Cardiac muscle cell (in vitro differentiated cells and primary cell): ENCODE results near the gene CDKL4. TPM values are rescaled to one million over a fixed set of nuclear protein-coding genes. Genes with fewer than 3 reads are reported as not detected.

Source experiments
- DNase-seq, 2 donors: peaks; one replicate each; pipeline versions ENCODE4 v3.0.0 to v3.0.0-alpha.2; 2010 to 2017; ENCODE audit warnings: low read depth in 1 of 2, low spot score in 1 of 2
- H3K27ac ChIP-seq: fragments of 200-600 bp; sonication (generic); 2 replicates; pipeline ENCODE4 v1.5.1; 2016
- H3K27me3 ChIP-seq: fragments of 200-600 bp; sonication (generic); 2 replicates; pipeline ENCODE4 v1.6.0; 2016; ENCODE audit warnings: control low read depth
- H3K36me3 ChIP-seq: fragments of 200-600 bp; sonication (generic); 2 replicates; pipeline ENCODE4 v1.5.1; 2016; ENCODE audit warnings: control low read depth
- H3K4me1 ChIP-seq: fragments of 200-600 bp; sonication (generic); 2 replicates; pipeline ENCODE4 v1.8.1; 2017; ENCODE audit warnings: low read depth, mild to moderate bottlenecking, mixed run types
- H3K4me3 ChIP-seq: fragments of 200-600 bp; sonication (generic); 2 replicates; pipeline ENCODE4 v1.5.1; 2016; ENCODE audit warnings: mild to moderate bottlenecking
- H3K9me3 ChIP-seq: fragments of 200-600 bp; sonication (generic); 2 replicates; pipeline ENCODE4 v1.5.1; 2017; ENCODE audit warnings: low read depth, mild to moderate bottlenecking, control low read depth
- polyA plus RNA-seq: library from polyadenylated mRNA; unstranded; fragments of >200 nt; fragmentation: Nextera tagmentation; extraction: Ambion mirVana; gene quantifications from 2 replicates; pipeline ENCODE4 v1.2.1, GENCODE V29; 2016
- total RNA-seq: library from RNA; depleted of rRNA; stranded (reverse); fragments of >200 nt; gene quantifications from 2 replicates; pipeline ENCODE4 v1.2.3, GENCODE V29; 2016
- TF ChIP-seq, protein P1 (sequence below): IDR thresholded peaks from 2 replicates; pipeline ENCODE4 v1.5.1; 2012; ENCODE audit warnings: low read depth, mild to moderate bottlenecking, low read length

CDKL4 gene
- total and polyA plus RNA-seq, 2 experiments from 2014 or later = 0.66 TPM; not detected in 1

DNA sequence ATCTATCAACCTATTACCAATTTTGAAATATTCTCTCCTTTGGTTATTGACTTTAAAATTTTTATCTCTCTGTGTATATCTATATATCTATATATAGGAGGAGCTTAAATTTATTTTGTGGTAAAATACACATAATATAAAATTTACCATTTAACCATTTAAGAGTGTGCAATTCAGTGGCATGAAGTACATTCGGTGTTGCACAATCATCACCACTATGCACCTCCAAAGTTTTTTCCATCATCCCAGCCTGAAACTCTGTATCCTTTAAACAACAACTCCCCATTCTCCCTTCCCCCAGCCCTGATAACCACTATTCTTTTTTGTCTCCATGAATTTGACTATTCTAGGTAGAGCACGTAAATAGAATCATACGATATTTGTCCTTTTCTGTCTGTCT is 49.1 kb downstream of the CDKL4 start:
- no peak for DNase-seq
- no peaks in the 10 kb centered on the region for H3K4me1 ChIP-seq
- no peaks in the 10 kb centered on the region for H3K36me3 ChIP-seq
- H3K27ac ChIP-seq = no peak overlapping the region
- H3K27me3 ChIP-seq = no peaks in the 10 kb centered on the region
- no peak overlapping the region for H3K4me3 ChIP-seq
- TF ChIP-seq, protein P1, sequence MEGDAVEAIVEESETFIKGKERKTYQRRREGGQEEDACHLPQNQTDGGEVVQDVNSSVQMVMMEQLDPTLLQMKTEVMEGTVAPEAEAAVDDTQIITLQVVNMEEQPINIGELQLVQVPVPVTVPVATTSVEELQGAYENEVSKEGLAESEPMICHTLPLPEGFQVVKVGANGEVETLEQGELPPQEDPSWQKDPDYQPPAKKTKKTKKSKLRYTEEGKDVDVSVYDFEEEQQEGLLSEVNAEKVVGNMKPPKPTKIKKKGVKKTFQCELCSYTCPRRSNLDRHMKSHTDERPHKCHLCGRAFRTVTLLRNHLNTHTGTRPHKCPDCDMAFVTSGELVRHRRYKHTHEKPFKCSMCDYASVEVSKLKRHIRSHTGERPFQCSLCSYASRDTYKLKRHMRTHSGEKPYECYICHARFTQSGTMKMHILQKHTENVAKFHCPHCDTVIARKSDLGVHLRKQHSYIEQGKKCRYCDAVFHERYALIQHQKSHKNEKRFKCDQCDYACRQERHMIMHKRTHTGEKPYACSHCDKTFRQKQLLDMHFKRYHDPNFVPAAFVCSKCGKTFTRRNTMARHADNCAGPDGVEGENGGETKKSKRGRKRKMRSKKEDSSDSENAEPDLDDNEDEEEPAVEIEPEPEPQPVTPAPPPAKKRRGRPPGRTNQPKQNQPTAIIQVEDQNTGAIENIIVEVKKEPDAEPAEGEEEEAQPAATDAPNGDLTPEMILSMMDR = no peak
- H3K9me3 ChIP-seq = no peaks in the 10 kb centered on the region

DNA sequence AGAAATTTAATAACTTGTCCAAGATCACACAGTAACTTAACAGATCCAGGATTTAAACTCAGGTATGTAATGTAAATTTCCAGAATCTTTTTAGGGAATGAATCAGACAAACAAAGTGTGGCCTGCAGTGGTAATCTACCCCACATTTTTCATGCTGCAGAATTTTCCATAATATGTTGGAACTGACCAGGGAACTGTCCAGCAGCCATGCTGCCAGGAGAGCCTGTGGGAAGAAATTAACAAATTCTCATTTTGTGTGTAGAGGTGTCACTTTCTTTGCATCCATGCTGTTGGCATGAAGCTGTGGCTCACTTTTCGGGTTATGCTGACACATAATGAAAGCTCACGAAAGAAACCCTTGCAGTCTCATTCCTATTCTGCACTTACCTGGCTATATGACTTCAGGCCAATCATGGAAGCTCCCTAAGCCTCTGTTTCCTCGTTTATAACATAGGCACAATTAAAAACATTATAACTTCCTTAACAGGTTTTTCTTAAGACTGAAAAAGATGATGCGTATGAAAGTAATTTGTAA is 54.7 kb downstream of the CDKL4 start:
- Histone ChIP-seq H3K4me3 (no peak overlapping the region), H3K27me3 (no peaks in the 10 kb centered on the region), H3K4me1 (no peaks in the 10 kb centered on the region), H3K27ac (no peak overlapping the region), H3K9me3 (no peaks in the 10 kb centered on the region), H3K36me3 (no peaks in the 10 kb centered on the region)
- peak in 1 of 2 donors; percentile 3 for DNase-seq
- TF ChIP-seq, protein P1 = no peak

DNA sequence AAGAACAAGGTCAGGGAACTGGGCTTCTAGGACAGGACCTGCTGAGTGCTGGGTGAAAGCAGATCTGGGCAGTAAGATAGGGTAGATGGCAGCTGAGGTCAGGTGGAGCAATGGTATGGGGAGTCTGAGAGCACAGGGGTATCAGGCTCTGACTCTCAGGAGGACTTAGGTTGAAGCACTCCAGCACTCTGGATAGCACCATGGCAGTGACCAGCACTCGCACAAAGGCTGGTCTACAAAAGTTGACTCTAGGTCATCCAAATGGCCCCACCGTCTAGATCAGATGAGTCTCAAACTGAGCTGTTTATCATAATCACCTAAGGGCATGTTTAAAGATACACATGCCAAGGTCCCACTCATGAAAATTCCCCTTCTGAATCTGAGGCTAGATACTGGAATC is 60.1 kb downstream of the CDKL4 start:
- no peaks in the 10 kb centered on the region for H3K27me3 ChIP-seq
- no peaks in the 10 kb centered on the region for H3K9me3 ChIP-seq
- H3K36me3 ChIP-seq = no peaks in the 10 kb centered on the region
- TF ChIP-seq, protein P1 = no peak
- no peak overlapping the region for H3K27ac ChIP-seq
- DNase-seq = no peak
- no peak overlapping the region for H3K4me3 ChIP-seq
- no peaks in the 10 kb centered on the region for H3K4me1 ChIP-seq

DNA sequence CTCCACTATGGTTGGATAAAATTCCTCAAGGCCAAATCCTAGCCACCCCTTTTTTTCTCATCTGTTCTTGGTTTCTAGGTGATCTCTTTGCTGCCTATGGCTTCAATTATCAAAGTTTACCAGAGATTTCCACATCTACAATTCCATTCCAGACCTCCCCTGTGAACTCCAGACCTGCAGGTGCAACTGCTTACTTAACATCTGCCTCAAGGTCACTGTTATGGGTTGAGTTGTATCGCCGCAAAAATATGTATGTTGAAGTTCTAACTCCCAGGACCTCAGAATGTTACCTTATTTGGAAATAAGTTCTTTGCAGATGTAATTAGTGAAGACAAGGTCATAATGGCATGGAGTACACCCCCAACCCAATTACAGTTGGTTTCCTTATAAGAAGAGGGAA is 62.5 kb downstream of the CDKL4 start:
- TF ChIP-seq, protein P1 = no peak
- no peaks in the 10 kb centered on the region for H3K36me3 ChIP-seq
- H3K4me1 ChIP-seq = no peaks in the 10 kb centered on the region
- H3K4me3 ChIP-seq = no peak overlapping the region
- H3K27ac ChIP-seq = no peak overlapping the region
- no peak for DNase-seq
- H3K27me3 ChIP-seq = no peaks in the 10 kb centered on the region
- no peaks in the 10 kb centered on the region for H3K9me3 ChIP-seq

DNA sequence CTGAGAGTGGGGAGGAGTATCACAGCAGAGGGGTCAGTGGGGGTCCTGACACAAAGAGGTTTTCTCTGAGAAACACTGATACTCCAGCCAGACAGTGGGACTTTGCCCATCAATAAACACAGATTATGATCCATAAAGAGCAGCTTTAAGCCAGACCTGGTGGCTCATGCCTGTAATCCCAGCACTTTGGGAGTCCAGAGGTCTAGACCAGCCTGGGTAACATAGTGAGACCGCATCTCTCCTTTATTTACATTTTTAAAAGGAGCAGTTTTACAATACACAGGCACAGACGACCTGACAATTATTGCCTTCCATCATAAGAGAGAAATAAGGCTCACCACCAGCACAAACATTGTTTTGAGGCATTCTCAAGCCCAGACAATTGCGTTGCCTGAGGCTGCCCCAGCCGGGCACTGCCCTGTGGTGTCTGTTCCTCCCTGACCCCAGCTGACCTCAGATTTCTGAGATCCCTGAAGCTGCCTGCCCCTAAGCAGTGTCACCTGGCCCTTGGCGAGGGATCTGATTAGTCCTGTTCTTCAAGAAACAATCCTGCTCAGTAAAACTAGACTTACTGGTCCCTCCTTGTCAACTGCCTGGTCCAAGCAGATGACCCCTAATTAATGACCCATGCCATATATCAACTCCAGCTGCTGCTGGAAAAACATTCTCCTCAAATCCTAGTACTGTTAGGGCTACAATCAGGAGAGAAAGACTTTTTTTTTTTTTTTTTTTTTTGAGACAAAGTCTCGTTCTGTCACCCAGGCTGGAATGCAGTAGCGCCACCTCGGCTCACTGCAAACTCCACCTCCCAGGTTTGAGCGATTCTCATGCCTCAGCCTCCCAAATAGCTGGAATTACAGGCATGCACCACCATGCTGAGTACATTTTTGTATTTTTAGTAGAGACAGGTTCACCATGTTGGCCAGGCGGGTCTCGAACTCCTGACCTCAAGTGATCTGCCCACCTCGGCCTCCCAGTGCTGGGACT is 63.5 kb downstream of the CDKL4 start:
- Histone ChIP-seq H3K27me3 (no peaks in the 10 kb centered on the region), H3K4me3 (no peak overlapping the region), H3K36me3 (no peaks in the 10 kb centered on the region), H3K27ac (no peak overlapping the region), H3K4me1 (peaks cover 6% of the 10 kb centered on the region), H3K9me3 (no peaks in the 10 kb centered on the region)
- TF ChIP-seq, protein P1 = no peak
- no peak for DNase-seq
